ENCODE data around the gene TUBGCP2.

- TF ChIP-seq CTCF (IDR thresholded peaks at IDR 0.05; ENCODE audit: insufficient read depth, low read depth, low read length), result no peak
- no peak for TF ChIP-seq EZH2 (IDR thresholded peaks at IDR 0.05; ENCODE audit: insufficient read depth, low read length)
Observed at GRCh38 chr10:133269367-133269766, 39.3 kb downstream of the TUBGCP2 start.
